HG03280 (cell line): ENCODE results near the gene ZNF215.
"Not testable (repeated sequence)": the region's sequence is repeated elsewhere in the genome, so short reads cannot be mapped to it uniquely, and the experiment has no call there.

ENCODE experiments used
- ATAC-seq: cut with Tn5 transposase; IDR thresholded peaks from one replicate; pipeline ENCODE4 v1.9.1; 2021; ENCODE audit warnings: mild to moderate bottlenecking, moderate library complexity; ENCODE audit not compliant: unreplicated experiment

ZNF215 gene

DNA sequence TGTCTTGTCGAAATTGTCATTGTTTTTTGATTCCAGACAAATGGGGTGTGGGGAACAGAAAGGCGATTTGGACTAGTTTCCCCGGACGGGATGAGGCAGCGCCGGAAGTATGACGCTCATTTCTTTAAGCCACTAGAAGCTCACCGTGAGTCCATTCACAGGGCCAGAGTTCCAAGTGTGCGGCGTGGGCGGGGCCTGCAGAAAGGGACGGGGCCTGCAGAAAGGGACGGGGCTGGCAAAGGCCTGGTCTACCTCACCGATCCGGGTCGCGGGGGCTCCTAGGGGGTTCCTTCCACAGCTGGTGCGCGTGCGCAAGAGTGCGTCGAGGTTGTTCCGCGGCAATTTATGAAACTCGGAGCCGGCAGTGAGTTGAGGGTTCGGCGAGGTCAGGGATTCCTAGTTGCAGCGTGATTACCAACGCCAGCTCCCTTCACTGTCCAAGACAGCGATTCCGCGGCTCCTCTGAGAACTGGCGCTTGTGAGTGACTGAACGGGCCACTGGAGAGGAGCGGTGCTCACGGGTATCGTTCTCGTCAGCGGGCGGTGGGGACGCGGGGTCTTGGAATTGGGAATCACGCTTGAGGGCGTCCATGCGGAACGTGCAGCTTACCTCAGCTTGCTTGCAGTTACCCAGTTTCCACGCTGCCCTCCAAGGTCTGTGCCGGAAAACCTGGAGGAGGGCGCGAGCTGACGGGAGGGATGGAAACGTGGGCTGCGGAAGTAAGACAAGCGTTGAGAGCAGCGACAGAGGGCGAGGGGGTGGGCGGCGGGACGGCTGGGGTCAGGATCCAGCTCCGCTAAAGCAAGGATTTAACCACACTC lies at the start of gene ZNF215:
TSS of gene ZNF215 (plus strand) at position 219 of the 822 bp plus-strand sequence. CDS start 5,847 bp downstream, outside the sequence.
- ATAC-seq: peak; percentile 75

DNA sequence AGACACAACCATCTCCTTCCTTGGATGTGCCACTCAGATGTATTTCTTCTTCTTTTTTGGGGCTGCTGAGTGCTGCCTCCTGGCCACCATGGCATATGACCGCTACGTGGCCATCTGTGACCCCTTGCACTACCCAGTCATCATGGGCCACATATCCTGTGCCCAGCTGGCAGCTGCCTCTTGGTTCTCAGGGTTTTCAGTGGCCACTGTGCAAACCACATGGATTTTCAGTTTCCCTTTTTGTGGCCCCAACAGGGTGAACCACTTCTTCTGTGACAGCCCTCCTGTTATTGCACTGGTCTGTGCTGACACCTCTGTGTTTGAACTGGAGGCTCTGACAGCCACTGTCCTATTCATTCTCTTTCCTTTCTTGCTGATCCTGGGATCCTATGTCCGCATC lies 49.3 kb upstream of the ZNF215 start:
- no peak for ATAC-seq

DNA sequence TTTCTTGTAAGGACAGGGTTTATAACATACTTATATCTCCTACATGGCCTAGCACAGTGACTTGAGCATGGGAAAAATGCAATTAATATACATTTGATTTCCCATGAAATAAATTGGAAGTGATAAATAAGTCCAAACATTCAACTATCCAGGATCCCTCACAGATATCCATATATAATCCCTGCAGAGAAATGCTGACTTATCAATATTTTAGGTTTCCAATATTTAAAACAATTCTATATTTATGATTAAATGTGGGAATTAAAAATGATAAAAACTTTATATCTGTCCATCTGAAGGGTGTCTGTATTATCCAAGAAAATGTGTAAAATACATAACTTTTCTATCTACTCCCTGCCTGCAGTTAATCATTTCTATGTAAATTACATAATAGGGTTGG lies 43.5 kb upstream of the ZNF215 start:
- no peak for ATAC-seq

DNA sequence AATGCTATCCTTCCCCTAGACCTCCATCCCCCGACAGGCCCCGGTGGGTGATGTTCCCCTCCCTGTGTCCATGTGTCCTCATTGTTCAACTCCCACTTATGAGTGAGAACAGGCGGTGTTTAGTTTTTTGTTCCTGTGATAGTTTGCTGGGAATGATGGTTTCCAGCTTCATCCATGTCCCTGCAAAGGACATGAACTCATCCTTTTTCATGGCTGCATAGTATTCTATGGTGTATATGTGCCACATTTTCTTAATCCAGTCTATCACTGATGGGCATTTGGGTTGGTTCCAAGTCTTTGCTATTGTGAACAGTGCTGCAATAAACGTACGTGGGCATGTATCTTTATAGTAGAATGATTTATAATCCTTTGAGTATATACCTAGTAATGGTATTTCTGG lies 38.5 kb upstream of the ZNF215 start:
- not testable (repeated sequence) for ATAC-seq

DNA sequence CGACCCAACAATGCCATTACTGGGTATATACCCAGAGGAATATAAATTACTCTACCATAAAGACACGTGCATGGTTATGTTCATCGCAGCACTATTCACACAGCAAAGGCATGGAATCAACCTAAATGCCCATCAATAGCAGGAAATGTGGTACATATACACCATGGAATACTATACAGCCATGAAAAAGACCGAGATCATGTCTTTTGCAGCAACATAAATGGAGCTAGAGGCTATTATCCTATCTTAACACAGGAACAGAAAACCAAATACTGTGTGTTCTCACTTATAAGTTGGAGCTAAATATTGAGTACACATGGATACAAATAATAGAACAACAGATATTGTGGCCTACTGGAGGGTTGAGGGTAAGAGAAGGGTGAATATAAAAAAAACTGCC lies 37.4 kb upstream of the ZNF215 start:
- no peak for ATAC-seq

DNA sequence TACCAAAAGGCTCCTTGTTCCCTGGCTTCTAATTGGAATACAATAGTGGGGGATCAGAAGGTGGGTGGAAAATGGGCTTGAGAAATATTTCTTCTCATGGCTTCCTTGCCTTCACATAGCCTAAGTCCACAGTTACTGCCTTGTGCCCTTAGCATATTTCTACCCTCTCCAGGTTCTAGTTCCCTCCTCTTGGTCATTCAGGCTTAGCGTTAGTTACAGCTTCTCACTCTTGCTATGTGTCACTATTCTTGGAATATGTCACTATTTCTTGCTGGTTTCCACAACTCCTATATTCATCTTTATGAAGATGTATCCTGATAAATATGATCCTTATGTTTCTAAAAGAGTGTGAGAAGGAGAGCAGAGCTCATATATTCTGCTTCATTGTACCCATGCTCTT lies 36.4 kb upstream of the ZNF215 start:
- ATAC-seq: no peak

DNA sequence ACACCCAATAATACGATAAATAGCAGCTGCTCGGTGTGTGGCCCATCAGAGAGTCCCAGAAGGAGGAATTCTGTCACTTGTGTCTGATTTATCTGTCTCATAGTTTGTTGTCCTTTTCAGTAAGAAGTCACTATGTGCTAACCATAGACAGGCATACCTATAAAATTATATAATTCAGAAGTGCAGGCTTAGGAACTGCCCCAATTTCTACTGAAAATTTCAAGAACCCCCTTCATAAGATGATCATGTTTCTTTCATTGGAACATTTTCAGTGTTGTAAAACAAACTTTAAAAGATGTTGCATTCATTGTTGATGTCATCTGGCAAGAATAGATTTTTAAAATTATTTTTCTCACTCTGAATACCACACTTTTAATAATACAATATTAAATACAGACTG lies 33.8 kb upstream of the ZNF215 start, which contains the start of gene OR2D2:
TSS of gene OR2D2 (minus strand) at position 101 of the 400 bp plus-strand sequence. CDS start at position 101, 0 bp downstream.
- no peak for ATAC-seq

DNA sequence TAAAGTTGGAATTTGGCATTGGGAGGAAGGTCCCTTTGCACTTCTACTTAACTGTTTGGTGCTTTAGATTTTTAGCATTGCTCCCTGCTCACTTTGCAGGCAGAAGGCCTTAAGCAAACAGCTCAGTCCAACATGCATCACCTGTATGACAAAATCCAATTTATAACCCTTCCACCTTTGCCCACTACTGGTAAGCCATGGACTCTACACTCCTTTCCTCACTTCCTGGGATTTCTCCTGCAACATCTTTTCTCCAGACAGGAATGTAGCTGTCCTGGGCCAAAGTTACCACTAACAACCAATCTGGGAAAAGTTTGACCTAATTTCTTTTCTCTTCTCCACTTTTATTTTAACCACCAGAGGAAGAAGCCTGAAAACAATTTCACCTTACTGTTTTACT lies 32.1 kb upstream of the ZNF215 start:
- ATAC-seq: no peak

DNA sequence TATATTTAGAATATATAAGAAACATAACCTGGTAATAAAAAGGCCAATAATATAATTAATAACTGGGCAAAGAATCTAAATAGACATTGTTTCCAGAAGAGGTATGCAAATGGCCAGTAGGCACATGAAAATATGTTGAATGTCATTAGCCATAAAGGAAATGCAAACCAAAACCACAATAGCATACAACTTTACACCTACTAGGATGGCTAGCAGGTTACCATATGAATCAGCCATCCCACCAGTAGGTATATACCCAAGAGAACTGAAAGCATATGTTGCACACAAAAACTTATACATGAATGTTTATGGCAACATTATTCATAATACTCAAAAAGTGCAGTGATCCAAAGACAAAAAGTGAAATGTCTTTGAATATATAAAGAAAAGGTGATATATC lies 31.2 kb upstream of the ZNF215 start:
- peak; percentile 83 for ATAC-seq

DNA sequence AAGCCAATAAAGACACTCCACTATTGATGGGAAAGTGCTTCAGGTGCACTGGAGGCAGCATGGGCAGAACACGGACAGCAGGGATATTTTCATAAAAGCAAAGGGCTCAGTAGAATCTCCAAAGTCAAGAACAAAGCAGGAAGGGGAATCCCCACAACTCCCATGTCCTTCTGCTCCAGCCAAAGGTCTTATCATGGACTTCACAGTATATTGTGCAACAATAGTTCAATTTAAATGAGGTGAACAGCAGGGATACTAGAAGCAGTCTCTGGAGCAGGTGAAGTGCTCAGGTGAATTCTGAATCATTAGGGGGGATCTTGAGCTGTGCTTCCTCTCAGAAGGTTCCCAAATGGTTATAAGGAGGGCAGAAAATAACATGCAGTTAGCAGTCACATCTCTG lies 27.3 kb upstream of the ZNF215 start:
- ATAC-seq: no peak

DNA sequence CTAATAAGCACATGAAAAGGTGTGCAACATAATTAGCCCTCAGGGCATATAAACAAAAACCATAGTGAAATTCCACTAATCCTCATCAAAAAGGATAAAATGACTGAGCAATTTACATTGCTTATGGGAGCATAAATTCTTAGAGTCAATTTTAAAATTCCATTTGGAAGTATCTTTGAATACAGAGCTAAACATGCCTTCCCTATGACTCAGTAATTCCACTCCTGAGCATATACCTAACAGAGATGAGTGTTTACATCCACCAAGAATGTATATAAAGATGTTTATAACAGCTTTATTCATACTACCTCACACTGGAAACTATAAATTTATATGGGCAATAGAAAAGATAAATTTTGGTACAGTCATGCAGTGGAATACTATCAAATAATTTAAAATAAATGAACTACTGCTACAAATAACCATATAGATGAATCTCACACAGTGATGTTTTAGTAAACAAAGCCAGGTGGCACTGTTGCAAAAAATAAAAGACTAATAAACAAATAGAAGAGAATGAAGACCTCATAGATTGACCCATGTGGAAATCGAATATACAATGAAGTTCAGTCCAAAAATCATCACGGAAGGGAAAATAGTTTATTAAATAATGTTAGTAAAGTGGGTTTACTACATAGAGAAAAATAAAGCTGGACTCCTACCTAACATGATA lies 25.8 kb upstream of the ZNF215 start:
- no peak for ATAC-seq

DNA sequence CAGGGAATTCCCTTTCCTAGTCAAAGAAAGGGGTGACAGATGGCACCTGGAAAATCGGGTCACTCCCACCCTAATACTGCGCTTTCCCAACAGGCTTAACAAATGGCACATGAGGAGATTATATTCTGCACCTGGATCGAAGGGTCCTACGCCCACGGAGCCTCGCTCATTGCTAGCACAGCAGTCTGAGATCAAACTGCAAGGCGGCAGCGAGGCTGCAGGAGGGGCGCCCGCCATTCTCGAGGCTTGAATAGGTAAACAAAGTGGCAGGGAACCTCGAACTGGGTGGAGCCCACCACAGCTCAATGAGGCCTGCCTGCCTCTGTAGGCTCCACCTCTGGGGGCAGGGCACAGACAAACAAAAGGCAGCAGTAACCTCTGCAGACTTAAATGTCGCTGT lies 21.4 kb upstream of the ZNF215 start:
- not testable (repeated sequence) for ATAC-seq

DNA sequence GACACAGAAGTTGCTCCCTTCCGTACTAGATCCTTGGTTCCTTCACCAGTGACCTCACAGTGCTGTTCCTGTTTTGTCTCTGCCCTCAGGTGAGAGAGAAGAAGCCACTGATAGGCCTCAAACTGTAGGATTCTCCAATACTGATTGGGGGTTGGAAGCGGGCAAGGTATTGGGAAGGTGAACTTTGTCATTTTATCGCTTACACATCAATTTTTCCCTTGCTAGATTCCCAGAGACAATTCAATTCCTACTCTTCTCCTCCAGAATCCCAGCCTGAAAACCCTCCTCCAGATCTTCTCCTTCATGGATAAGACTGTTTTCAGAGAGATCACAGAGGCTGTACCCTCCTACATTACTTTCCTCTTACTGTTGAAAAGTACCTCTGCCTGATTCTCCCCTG lies 14.8 kb upstream of the ZNF215 start:
- ATAC-seq: no peak

DNA sequence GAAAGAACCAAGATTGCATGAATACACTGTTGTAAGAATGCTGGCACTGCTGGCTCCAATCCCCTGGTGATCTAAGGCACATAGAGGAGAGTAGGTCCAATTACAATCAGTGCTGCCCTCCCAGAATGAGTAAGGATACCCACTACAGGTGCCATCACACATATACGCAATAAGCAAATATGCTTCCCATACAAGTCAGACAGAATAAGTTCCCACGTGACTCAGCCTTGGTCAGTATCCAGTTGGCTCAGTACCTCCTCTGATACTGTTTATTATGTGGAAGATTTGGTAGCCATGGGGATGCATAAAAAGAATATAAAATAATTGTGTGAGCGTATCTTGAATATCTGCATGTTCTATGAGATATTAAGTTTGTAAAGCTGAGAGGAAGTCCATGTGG lies 14.3 kb upstream of the ZNF215 start:
- no peak for ATAC-seq

DNA sequence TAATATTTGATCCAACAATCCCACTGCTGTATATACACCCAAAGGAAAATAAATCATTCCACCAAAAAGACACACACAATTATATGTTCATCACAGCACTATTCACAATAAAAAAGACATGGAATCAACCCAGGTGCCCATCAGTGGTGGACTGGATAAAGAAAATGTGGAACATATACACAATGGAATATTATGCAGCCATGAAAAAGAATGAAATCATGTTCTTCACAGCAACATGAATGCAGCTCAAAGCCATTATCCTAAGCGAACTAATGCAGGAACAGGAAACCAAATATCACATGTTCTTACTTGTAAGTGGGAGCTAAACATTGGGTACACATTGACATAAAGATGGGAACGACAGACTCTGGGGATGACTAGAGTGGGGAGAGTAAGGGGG lies 6.5 kb upstream of the ZNF215 start:
- ATAC-seq: no peak

DNA sequence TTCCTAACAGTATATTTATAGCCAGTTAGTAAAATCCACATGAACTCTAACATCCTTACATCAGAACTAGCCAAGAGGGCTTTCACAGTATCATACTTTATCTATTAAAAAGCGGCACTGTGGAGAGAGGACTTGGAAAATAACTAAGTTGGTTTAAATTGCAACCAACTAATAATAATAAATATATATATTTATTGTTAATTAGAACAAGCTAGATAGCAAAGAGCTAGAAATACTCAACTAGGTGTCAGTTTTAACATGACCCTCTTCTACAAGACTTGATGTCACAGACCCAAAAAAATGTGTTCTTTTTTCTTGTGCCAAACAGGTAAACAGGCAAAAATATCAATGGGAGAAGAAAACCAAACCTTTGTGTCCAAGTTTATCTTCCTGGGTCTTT lies 5.5 kb upstream of the ZNF215 start, which contains the start of gene OR2D3:
TSS of gene OR2D3 (plus strand) at position 301 of the 400 bp plus-strand sequence. CDS start at position 301, 0 bp downstream.
- no peak for ATAC-seq

DNA sequence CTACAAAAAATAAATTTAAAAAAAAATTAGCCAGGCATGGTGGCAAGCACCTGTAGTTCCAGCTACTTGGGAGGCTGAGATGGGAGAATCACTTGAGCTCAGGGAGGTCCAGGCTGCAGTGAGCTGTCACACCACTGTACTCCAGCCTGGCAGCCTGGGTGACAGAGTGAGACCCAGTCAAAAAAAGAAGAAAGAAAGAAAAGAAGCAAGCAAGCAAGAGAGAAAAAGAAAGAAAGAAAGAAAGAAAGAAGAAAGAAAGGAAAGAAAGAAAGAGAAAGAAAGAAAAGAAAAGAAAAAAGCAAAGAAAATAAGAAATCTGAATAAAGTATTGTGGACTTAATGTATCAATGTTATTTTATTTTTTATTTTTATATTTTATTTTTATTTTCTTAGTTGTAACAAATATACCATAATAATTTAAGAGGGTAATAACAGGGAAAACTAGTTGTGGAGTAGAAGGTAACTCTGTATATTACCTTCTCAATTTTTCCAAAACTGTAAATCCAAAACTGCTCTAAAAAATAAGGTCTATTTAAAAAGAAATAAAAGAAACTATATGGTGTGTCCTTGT lies 1.1 kb upstream of the ZNF215 start:
- ATAC-seq: no peak

DNA sequence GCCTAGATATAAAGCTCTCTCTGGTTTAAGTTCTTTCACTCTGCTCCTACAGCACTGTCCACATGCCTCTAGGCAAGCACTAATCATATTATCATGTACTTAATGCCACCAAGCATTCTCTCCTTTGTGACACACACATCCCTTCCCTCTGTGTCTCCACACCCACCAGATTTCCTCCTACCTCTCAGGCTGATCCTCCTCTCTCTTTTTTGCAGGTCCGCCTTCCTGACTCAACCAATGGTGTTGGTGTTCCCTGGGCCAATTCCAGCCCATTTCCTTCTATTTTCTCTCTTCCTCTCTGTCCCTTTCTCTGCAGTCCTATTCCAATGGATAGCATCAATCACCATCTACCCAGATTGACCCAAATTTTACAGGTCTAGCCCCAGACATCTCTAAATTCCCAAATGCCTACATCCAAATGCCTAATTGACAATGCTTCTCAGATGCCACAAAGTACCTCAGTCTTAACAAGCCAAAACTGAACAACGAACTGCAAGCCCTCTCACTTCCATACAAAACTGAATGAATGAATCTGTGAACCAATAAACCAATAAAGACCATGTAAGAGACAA lies 504 bp upstream of the ZNF215 start:
- peak; percentile 4 for ATAC-seq

DNA sequence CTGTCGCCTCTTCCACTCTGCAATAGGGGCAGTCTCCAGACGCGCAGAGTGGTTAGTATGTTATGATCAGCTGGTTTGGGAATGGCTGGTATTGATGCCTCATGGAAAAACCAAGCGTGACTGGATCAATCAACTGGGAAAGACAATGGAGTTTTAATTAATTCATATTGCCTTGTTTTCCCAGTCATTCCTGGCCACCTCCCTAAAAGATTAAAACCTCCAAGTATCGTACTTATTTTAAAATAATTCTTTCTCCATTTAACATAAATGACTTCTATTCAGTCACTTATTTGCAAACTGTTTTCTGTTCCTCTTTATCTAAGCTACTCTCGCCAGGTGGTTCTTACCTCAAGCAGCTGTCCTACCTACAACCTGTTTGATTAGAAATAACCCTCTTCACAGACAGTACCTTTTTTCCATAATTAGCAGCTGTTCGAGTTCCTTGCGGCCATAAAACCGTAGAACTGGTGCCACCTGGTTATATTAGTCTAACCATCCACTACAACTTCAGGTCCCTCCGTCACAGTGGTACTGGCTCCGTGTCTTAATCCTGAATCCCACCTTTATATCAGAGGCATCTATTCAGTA lies 898 bp downstream of the ZNF215 start:
- peak; percentile 68 for ATAC-seq

DNA sequence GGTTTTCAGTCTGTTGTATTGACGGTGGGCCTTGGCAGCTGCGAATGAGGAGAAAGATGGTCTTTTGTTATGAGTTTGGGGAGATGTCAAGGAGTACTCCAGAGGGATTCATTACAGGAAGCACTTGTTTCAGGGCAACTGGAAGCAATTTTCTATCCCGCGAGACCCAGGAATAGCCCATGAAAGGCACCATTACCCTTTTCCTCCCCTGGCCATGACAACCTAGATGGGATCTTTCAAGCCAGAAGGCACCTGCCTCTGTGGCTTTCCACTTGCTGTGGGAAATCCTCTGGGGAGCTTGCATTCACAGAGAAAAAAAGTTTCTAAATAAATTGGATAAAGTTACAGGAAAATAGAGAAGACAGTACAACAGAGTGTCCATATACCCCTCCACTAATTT lies 2.7 kb downstream of the ZNF215 start:
- no peak for ATAC-seq

DNA sequence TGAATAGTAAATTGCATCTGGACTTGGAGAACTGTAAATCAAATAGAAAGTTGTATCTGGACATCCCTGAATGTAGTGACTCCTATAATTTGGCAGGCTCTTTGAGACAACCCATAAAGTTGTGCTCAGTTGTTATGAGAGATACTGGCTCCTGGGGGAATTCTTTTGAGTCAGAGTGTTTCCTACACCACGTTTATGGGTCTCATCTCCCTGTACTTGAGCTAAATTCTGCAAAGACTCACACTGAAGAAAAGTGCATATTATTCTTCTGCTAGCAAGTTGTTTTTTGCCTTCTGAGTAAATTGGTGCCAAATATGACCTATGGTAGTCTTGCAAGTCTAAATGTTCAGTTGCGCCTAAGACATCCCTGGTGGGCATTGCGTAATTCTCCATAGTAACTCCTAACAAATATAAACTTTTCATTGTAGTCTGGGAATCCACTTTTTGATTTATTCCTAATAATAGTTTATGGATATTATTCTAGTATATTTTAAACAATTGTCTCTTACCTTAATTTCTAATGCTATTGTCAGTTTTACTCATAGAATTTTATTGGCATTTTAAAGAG lies 5.0 kb downstream of the ZNF215 start:
- ATAC-seq: no peak
